Omental fat pad (tissue), 4 donors: ENCODE data around the gene ZNF77. TPM values are rescaled to one million over a fixed set of nuclear protein-coding genes. Genes with fewer than 3 reads are reported as not detected.
A peak's percentile ranks its signal among the peaks of the same experiment; 100 is the strongest.

Experiments
- ATAC-seq: fragments of 150-250 bp; one replicate; pipeline ENCODE4 v1.9.1; 2016; ENCODE audit warnings: mild to moderate bottlenecking, moderate library complexity; ENCODE audit not compliant: low FRiP score
- DNase-seq: peaks from one replicate; pipeline ENCODE4 v3.0.0-alpha.2; 2019; ENCODE audit warnings: low spot score
- CTCF ChIP-seq, 3 donors: fragments of 450-650 bp; IDR thresholded peaks; one replicate each; pipeline ENCODE4 v1.5.1; 2016 to 2017; ENCODE audit warnings: antibody characterized with exemption in 3 of 3, mild to moderate bottlenecking in 3 of 3, moderate library complexity in 2 of 3
- total RNA-seq, 4 donors: library from RNA; depleted of rRNA; stranded (reverse); fragments of >200 nt; gene quantifications; one replicate each; pipeline ENCODE4 v1.1.0, GENCODE V29; 2016

ZNF77 gene
- total RNA-seq, 4 donors from 2014 or later = 3.2 to 8.7 (median 3.8) TPM

DNA sequence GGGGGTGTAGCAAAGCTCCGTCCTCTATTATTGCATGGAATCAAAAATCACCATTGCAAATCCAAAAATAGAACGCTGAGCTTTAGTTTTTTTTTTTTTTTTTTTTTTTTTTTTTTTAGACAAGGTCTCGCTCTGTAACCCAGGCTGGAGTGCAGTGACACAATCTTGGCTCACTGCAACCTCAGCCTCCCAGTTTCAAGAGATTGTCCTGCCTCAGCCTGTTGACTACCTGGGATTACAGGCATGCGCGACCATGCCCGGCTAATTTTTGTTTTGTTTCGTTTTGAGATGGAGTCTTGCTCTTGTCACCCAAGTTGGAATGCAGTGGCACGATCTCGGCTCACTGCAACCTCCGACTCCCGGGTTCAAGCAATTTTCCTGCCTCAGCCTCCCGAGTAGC, 15.3 kb upstream of the ZNF77 start:
- DNase-seq (no peak), ATAC-seq (no peak)
- no peak for TF ChIP-seq CTCF (IDR thresholded peaks at IDR 0.05)

DNA sequence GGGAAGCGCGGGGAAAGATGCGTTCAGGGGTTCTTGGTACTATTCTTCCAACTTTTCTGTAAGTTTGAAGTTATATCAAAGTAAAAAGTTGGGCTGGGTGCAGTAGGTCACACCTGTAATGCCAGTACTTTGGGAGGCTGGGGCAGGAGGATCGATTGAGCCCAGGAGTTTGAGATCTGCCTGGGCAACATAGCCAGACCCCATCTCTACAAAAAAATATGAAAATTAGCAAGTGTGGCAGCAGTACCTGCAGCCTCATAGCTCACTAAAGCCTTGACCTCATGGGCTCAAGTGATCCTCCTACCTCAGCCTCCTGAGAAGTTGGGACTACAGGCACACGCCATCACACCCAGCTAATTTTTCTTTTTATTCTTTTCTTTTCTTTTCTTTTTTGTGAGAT, 12.4 kb upstream of the ZNF77 start:
- TF ChIP-seq CTCF (IDR thresholded peaks at IDR 0.05) = no peak
- DNase-seq (no peak), ATAC-seq (no peak)

GRCh38 chr19:2952953-2953481, 8.2 kb upstream of the ZNF77 start:
- TF ChIP-seq CTCF (IDR thresholded peaks at IDR 0.05) = no peak
- ATAC-seq (peak; percentile 22), DNase-seq (no peak)

GRCh38 chr19:2950286-2951124, 5.7 kb upstream of the ZNF77 start:
- no peak for TF ChIP-seq CTCF (IDR thresholded peaks at IDR 0.05)
- peak; percentile 97 for ATAC-seq
- DNase-seq = peak; percentile 100

- no peak for TF ChIP-seq CTCF (IDR thresholded peaks at IDR 0.05)
- ATAC-seq (no peak), DNase-seq (no peak)
These were observed 5.1 kb upstream of the ZNF77 start for GRCh38 chr19:2949939-2950285.

GRCh38 chr19:2945575-2946184, 909 bp upstream of the ZNF77 start:
- DNase-seq (no peak), ATAC-seq (no peak)
- no peak for TF ChIP-seq CTCF (IDR thresholded peaks at IDR 0.05)

DNA sequence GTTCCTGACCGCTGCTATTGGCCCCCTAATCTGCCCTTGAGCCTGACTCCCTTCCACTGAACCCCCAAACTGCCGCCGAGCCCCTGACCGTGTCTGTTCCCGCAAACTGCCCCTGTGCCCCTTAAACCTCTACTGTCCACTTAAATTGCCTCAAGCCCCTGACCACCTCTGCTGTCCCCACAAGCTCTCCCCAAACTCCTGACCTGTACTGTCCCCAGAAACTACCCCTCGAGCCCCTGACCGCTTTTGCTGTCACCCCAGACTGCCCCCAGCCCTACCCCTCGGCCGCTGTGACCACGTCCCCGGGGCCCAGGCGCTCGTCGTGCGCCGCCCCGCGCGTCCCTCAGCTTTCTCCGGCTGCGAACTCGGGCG, 382 bp downstream of the ZNF77 start:
- TF ChIP-seq CTCF (IDR thresholded peaks at IDR 0.05) = no peak
- ATAC-seq = no peak
- no peak for DNase-seq
